GM06990 (cell line): Measurements from ENCODE around the gene ALOX12B.

Source experiments
- DNase-seq: peaks from one replicate; pipeline ENCODE4 v3.0.0-alpha.2; 2011; ENCODE audit not compliant: insufficient read length; ENCODE audit errors: extremely low read depth
- H3K27me3 ChIP-seq: replicated peaks from 2 replicates; pipeline ENCODE4 v1.6.0; 2011; ENCODE audit warnings: low read length; ENCODE audit not compliant: control insufficient read depth, insufficient read depth
- H3K36me3 ChIP-seq: 2 replicates; pipeline ENCODE4 v1.5.1; 2011; ENCODE audit warnings: low read length; ENCODE audit not compliant: control insufficient read depth, insufficient read depth
- H3K4me3 ChIP-seq: replicated peaks from 2 replicates; pipeline ENCODE4 v1.5.1; 2011; ENCODE audit warnings: low read depth, mild to moderate bottlenecking, control low read depth, low read length
- CTCF ChIP-seq: IDR thresholded peaks from 2 replicates; pipeline ENCODE4 v1.5.1; 2011; ENCODE audit warnings: low read length, control low read depth, mild to moderate bottlenecking, inconsistent platforms; ENCODE audit not compliant: insufficient read depth, poor library complexity, severe bottlenecking

ALOX12B gene

GRCh38 chr17:8038954-8039610 lies 48.4 kb downstream of the ALOX12B start, which contains the start of gene ALOX15B:
ALOX15B (plus strand) TSS chr17:8039059; CDS start chr17:8039156, 97 bp downstream.
- no peak for DNase-seq
- H3K27me3 ChIP-seq = no peaks in the 10 kb centered on the region; the same call in 1 of the 2 replicates
- TF ChIP-seq CTCF = no peak
- H3K4me3 ChIP-seq = no peak within 1 kb of the TSS
- H3K36me3 ChIP-seq = no peaks in the 10 kb centered on the region

GRCh38 chr17:8032442-8032841 lies 55.1 kb downstream of the ALOX12B start:
- no peak overlapping the region for H3K4me3 ChIP-seq
- TF ChIP-seq CTCF = no peak
- DNase-seq = no peak
- H3K27me3 ChIP-seq = peaks cover 2% of the 10 kb centered on the region; the same call in 1 of the 2 replicates
- H3K36me3 ChIP-seq = no peaks in the 10 kb centered on the region

GRCh38 chr17:8031950-8032349 lies 55.6 kb downstream of the ALOX12B start:
- no peak for TF ChIP-seq CTCF

GRCh38 chr17:8031261-8031661 lies 56.3 kb downstream of the ALOX12B start:
- H3K27me3 ChIP-seq = peaks cover 3% of the 10 kb centered on the region; the same call in 1 of the 2 replicates
- no peaks in the 10 kb centered on the region for H3K36me3 ChIP-seq
- H3K4me3 ChIP-seq = no peak overlapping the region
- DNase-seq = no peak
- TF ChIP-seq CTCF = no peak

More at GRCh38 chr17:8031950-8032349, 55.6 kb downstream of the ALOX12B start:
- H3K27me3 ChIP-seq = peaks cover 3% of the 10 kb centered on the region; the same call in 1 of the 2 replicates
- no peak for DNase-seq
- no peaks in the 10 kb centered on the region for H3K36me3 ChIP-seq
- no peak overlapping the region for H3K4me3 ChIP-seq

- Histone ChIP-seq H3K36me3 (no peaks in the 10 kb centered on the region), H3K4me3 (no peak overlapping the region), H3K27me3 (peaks cover 3% of the 10 kb centered on the region)
- TF ChIP-seq CTCF = no peak
- no peak for DNase-seq
Measured at GRCh38 chr17:8029121-8029520, 58.4 kb downstream of the ALOX12B start.
